GM12872 (cell line): ENCODE measurements around the gene ZMYND11.
A peak's percentile ranks its signal among the peaks of the same experiment; 100 is the strongest.

ENCODE experiments used
- TF ChIP-seq, protein P1 (sequence below): IDR thresholded peaks from 3 replicates; pipeline ENCODE4 v1.5.1; 2011; ENCODE audit warnings: low read depth, mild to moderate bottlenecking, low read length, moderate library complexity; ENCODE audit not compliant: insufficient read depth

The ZMYND11 gene

GRCh38 chr10:154348-154747, 19.1 kb downstream of the ZMYND11 start:
- TF ChIP-seq, protein P1, sequence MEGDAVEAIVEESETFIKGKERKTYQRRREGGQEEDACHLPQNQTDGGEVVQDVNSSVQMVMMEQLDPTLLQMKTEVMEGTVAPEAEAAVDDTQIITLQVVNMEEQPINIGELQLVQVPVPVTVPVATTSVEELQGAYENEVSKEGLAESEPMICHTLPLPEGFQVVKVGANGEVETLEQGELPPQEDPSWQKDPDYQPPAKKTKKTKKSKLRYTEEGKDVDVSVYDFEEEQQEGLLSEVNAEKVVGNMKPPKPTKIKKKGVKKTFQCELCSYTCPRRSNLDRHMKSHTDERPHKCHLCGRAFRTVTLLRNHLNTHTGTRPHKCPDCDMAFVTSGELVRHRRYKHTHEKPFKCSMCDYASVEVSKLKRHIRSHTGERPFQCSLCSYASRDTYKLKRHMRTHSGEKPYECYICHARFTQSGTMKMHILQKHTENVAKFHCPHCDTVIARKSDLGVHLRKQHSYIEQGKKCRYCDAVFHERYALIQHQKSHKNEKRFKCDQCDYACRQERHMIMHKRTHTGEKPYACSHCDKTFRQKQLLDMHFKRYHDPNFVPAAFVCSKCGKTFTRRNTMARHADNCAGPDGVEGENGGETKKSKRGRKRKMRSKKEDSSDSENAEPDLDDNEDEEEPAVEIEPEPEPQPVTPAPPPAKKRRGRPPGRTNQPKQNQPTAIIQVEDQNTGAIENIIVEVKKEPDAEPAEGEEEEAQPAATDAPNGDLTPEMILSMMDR: no peak

- TF ChIP-seq, protein P1: no peak
These were observed 32.1 kb downstream of the ZMYND11 start for GRCh38 chr10:167383-167782.

GRCh38 chr10:173741-174140, 38.5 kb downstream of the ZMYND11 start:
- TF ChIP-seq, protein P1: no peak

DNA sequence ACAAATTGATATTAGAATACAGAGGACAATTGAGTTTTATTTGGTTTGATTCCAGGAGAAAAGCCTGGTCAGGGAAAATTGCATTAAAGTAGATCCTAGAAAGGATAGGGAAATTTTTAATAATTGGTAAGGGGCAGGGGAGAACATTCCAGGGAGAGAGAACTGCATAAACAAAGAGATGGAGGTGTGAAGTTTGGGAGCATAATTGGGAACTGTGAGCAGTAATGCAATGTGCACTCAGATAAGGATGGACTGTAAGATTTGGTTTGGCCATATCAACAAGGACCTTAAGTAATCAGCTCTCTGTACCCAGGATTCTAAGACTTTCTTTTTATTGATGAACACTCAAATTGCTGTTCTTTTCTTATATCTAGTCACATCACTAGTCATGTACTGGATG, 41.4 kb downstream of the ZMYND11 start:
- TF ChIP-seq, protein P1: no peak

DNA sequence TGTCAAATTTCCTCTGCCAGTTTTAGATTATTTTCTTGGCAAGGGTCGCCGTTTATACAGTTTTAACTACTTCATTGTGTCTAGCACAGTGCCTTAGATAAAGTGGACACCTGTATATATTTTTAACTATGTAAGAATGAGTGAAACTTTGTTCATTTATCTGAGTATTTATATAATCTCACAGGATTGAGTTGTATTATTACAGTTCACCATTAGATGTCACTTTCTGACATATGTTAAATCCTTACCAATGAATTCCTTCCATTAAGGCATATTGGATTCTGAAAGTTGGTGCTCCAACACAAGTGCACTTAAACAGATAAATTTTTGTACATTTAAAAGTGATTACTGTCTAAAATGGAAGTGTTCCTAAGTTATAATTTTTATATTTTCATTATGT, 43.0 kb downstream of the ZMYND11 start:
- TF ChIP-seq, protein P1: peak; percentile 20; the same call in 1 of the 3 replicates

GRCh38 chr10:178723-179122, 43.5 kb downstream of the ZMYND11 start:
- TF ChIP-seq, protein P1: no peak

GRCh38 chr10:182441-183201, 47.4 kb downstream of the ZMYND11 start:
- TF ChIP-seq, protein P1: no peak
